CD4-positive, CD25-positive, alpha-beta regulatory T cell (primary cell): ENCODE data around the gene TAS2R8. TPM values are rescaled to one million over a fixed set of nuclear protein-coding genes. Genes with fewer than 3 reads are reported as not detected.
"Not testable (repeated sequence)": the region's sequence is repeated elsewhere in the genome, so short reads cannot be mapped to it uniquely, and the experiment has no call there.

Source experiments
- ATAC-seq, 2 donors: fragments of 150-1000 bp; cut with Tn5 transposase; one replicate each; pipeline ENCODE4 v1.10.0; 2021; ENCODE audit warnings: low read depth in 2 of 2, moderate number of reproducible peaks in 2 of 2, moderate library complexity in 1 of 2
- DNase-seq, 3 donors: peaks; one replicate each; pipeline versions ENCODE4 v3.0.0 to v3.0.0-alpha.2; 2012 to 2022; ENCODE audit warnings: mixed read lengths in 1 of 3
- H3K27ac ChIP-seq: one replicate; pipeline ENCODE4 v1.7.0; 2013; ENCODE audit warnings: mild to moderate bottlenecking, low read length; ENCODE audit not compliant: insufficient read depth, poor library complexity, severe bottlenecking
- H3K27me3 ChIP-seq: one replicate; pipeline ENCODE4 v1.7.0; 2013; ENCODE audit warnings: low read length; ENCODE audit not compliant: control insufficient read depth, insufficient read depth
- H3K36me3 ChIP-seq: one replicate; pipeline ENCODE4 v1.7.0; 2013; ENCODE audit warnings: mild to moderate bottlenecking, low read length, moderate library complexity; ENCODE audit not compliant: control insufficient read depth, insufficient read depth
- H3K4me1 ChIP-seq: 2 replicates; pipeline ENCODE4 v1.7.0; 2013; ENCODE audit warnings: mild to moderate bottlenecking, low read length; ENCODE audit not compliant: insufficient read depth, control insufficient read depth, poor library complexity, severe bottlenecking
- H3K4me3 ChIP-seq: one replicate; pipeline ENCODE4 v1.7.0; 2013; ENCODE audit warnings: low read depth, mild to moderate bottlenecking, low read length, moderate library complexity
- H3K9me3 ChIP-seq, 2 experiments: 1 replicate in 1 of 2; 2 replicates in 1 of 2; pipeline ENCODE4 v1.7.0; 2013; ENCODE audit warnings: low read length in 2 of 2, mild to moderate bottlenecking in 1 of 2, moderate library complexity in 1 of 2; ENCODE audit not compliant: control insufficient read depth in 2 of 2
- H3K27ac Mint-ChIP-seq, 3 donors: one replicate each; pipeline ENCODE4 v1.8.0; 2020 to 2022; ENCODE audit warnings: mild to moderate bottlenecking in 3 of 3, mixed read lengths in 3 of 3, moderate library complexity in 2 of 3
- H3K27me3 Mint-ChIP-seq: one replicate; pipeline ENCODE4 v1.8.0; 2022; ENCODE audit warnings: mild to moderate bottlenecking, mixed read lengths
- H3K36me3 Mint-ChIP-seq: one replicate; pipeline ENCODE4 v1.8.0; 2020; ENCODE audit warnings: mixed read lengths
- H3K4me1 Mint-ChIP-seq, 4 donors: one replicate each; pipeline ENCODE4 v1.8.0; 2020 to 2022; ENCODE audit warnings: mixed read lengths in 4 of 4, mild to moderate bottlenecking in 1 of 4
- H3K4me3 Mint-ChIP-seq, 4 donors: one replicate each; pipeline ENCODE4 v1.8.0; 2020 to 2022; ENCODE audit warnings: mild to moderate bottlenecking in 4 of 4, mixed read lengths in 4 of 4, moderate library complexity in 3 of 4
- H3K9me3 Mint-ChIP-seq, 7 donors: one replicate each; pipeline ENCODE4 v1.8.0; 2020 to 2022; ENCODE audit warnings: mixed read lengths in 7 of 7, mild to moderate bottlenecking in 3 of 7, moderate library complexity in 2 of 7
- polyA plus RNA-seq, 4 donors: library from polyadenylated mRNA; unstranded; fragments of 300-500 nt; fragmentation: Illumina TruSeq; gene quantifications; one replicate each; pipeline ENCODE4 v1.2.3, GENCODE V29; 2021
- total RNA-seq: library from RNA; stranded (reverse); gene quantifications from one replicate; pipeline ENCODE4 v1.2.3, GENCODE V29; 2022

Gene TAS2R8
- total and polyA plus RNA-seq, 5 donors from 2014 or later: not detected

DNA sequence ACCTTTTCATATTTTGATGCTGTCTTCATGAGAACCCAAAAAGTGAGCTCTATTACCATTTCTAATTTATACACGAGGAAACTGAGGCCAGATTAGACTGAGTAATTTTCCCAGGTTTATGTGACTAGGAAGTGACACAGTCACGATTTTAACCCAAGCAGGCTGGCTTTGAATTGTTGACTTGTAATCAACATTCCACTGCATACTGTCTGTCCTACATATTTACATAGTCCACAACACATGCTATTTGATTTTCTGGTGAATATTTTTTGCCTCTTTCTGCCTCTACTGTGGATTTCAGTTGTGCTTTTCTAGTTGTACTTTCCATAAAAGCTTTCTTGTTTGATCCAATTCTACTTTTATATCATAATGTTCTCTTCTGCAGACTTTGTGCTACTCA lies 12.9 kb downstream of the TAS2R8 start:
- DNase-seq (no peak), ATAC-seq (no peak)
- H3K27ac Mint-ChIP-seq: no peak overlapping the region
- peaks cover 17% of the 10 kb centered on the region for H3K27me3 Mint-ChIP-seq
- no peaks in the 10 kb centered on the region for H3K9me3 ChIP-seq
- no peak overlapping the region for H3K27ac ChIP-seq
- H3K4me3 ChIP-seq: no peak overlapping the region
- no peaks in the 10 kb centered on the region for H3K4me1 ChIP-seq
- no peaks in the 10 kb centered on the region for H3K36me3 ChIP-seq
- H3K36me3 Mint-ChIP-seq: no peaks in the 10 kb centered on the region
- H3K27me3 ChIP-seq: peaks cover 3% of the 10 kb centered on the region
- no peak overlapping the region for H3K4me3 Mint-ChIP-seq
- peaks cover 0 to 3% (median 0%) of the 10 kb centered on the region in 7 donors for H3K9me3 Mint-ChIP-seq
- no peaks in the 10 kb centered on the region for H3K4me1 Mint-ChIP-seq

DNA sequence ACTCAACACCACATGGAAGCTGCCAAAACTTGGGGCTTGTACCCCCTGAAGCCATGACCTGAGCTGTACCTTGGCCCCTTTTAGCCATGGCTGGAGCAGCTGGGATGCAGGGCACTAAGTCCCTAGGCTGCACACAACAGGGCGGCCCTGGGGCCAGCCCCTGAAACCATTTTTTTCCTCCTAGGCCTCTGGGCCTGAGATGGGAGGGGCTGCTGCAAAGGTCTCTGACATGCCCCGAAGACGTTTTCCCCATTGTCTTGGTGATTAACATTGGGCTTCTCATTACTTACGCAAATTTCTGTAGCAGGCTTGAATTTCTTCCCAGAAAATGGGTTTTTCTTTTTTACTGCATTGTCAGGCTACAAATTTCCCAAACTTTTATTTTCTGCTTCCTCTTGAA lies 15.3 kb downstream of the TAS2R8 start:
- not testable (repeated sequence) for H3K36me3 ChIP-seq, H3K4me3 ChIP-seq, DNase-seq, H3K36me3 Mint-ChIP-seq, H3K9me3 ChIP-seq, H3K4me1 Mint-ChIP-seq, H3K27me3 Mint-ChIP-seq, H3K9me3 Mint-ChIP-seq, H3K27ac Mint-ChIP-seq, H3K27me3 ChIP-seq, H3K4me3 Mint-ChIP-seq, H3K27ac ChIP-seq, H3K4me1 ChIP-seq, ATAC-seq

DNA sequence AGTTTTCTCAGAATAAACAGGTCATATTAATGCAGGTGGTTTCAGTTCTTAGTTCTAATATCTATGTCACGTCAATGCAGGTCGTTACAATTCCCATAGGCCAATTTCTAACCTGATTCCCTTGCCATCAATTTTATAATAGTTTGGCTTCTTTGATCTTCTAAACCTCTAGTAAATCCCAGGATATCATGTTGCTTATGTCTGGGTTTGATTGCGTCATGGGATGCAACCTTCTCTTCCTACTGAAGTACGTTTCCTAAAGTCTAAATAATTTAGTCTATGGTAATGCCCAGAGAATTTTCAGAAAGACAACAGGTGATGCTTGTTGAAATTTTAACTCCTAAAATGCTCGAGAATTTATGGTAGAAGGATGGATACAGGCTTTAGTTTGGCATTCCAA lies 23.8 kb downstream of the TAS2R8 start:
- Mint-ChIP-seq H3K4me1 (no peaks in the 10 kb centered on the region), H3K27me3 (peaks cover 4% of the 10 kb centered on the region), H3K36me3 (no peaks in the 10 kb centered on the region), H3K27ac (no peak overlapping the region), H3K9me3 (peaks cover 0 to 2% (median 0%) of the 10 kb centered on the region in 7 donors), H3K4me3 (no peak overlapping the region)
- Histone ChIP-seq H3K36me3 (no peaks in the 10 kb centered on the region), H3K9me3 (no peaks in the 10 kb centered on the region), H3K27ac (no peak overlapping the region), H3K27me3 (peaks cover under 1% of the 10 kb centered on the region), H3K4me1 (no peaks in the 10 kb centered on the region), H3K4me3 (no peak overlapping the region)
- no peak for ATAC-seq
- DNase-seq: no peak

DNA sequence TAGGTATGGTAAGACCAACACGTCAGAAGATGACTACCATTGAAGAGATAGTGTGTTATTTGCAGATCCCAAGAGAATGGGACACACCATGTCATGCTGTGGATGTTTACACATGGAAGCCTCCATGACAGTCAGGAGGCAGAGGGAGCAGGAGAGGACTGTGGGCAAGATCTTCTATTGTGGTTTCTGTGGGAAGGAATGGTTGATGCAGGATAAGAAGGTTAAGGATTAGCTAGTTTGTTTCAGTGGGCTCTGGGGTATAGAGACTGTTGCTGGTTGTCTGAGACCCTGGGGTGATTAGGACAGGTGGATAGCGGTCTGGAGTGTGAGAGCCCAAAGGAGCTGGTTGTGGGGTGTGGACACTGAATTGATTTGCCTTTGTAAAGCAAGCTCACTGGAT lies 28.0 kb downstream of the TAS2R8 start:
- H3K4me3 Mint-ChIP-seq: no peak overlapping the region

DNA sequence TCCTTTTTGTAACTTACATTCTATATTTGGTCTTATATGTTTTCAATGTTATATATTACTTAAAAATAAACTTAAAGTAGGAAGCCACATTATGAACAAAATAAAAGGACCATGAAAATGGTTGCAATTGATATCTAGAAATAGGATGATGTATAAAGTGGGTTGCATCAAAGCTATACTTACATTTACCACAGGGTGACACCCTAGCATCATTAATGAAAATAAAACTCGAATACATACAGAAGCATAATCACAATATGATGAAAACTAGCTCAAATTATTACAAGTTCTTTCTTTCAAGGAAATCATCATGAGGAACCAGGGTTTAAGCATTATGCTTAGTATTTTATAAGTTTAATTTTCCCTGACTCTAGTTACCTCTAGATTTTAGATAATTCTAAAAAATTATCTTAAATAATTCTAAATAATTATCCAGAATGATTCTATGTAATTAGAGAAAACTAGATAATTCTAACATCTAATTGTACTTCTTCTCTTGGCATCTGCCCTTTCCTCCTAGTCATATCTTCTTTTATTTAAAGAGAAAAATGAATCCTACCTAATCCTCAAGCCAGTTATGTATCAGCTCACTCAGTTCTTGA lies 35.9 kb downstream of the TAS2R8 start:
- no peaks in the 10 kb centered on the region for H3K36me3 Mint-ChIP-seq
- H3K27me3 ChIP-seq: peaks cover 18% of the 10 kb centered on the region
- H3K4me3 Mint-ChIP-seq: no peak overlapping the region
- H3K9me3 Mint-ChIP-seq: no peaks in the 10 kb centered on the region
- no peaks in the 10 kb centered on the region for H3K36me3 ChIP-seq
- peak in 2 of 3 donors; percentile 42 to 53 for DNase-seq
- no peak overlapping the region for H3K4me3 ChIP-seq
- ATAC-seq: peak in 1 of 2 donors; percentile 56
- no peaks in the 10 kb centered on the region for H3K4me1 ChIP-seq
- H3K27ac Mint-ChIP-seq: no peak overlapping the region
- no peak overlapping the region for H3K27ac ChIP-seq
- H3K27me3 Mint-ChIP-seq: peaks cover 33% of the 10 kb centered on the region
- H3K9me3 ChIP-seq: no peaks in the 10 kb centered on the region
- H3K4me1 Mint-ChIP-seq: no peaks in the 10 kb centered on the region

More for the DNA sequence above, 28.0 kb downstream of the TAS2R8 start:
- Mint-ChIP-seq H3K9me3 (peaks cover 0 to 2% (median 0%) of the 10 kb centered on the region in 7 donors), H3K36me3 (no peaks in the 10 kb centered on the region), H3K27ac (no peak overlapping the region), H3K27me3 (peaks cover 4% of the 10 kb centered on the region), H3K4me1 (no peaks in the 10 kb centered on the region)
- H3K4me3 ChIP-seq: no peak overlapping the region
- H3K4me1 ChIP-seq: no peaks in the 10 kb centered on the region
- H3K27ac ChIP-seq: no peak overlapping the region
- no peaks in the 10 kb centered on the region for H3K9me3 ChIP-seq
- DNase-seq (no peak), ATAC-seq (no peak)
- peaks cover 9% of the 10 kb centered on the region for H3K27me3 ChIP-seq
- H3K36me3 ChIP-seq: no peaks in the 10 kb centered on the region

DNA sequence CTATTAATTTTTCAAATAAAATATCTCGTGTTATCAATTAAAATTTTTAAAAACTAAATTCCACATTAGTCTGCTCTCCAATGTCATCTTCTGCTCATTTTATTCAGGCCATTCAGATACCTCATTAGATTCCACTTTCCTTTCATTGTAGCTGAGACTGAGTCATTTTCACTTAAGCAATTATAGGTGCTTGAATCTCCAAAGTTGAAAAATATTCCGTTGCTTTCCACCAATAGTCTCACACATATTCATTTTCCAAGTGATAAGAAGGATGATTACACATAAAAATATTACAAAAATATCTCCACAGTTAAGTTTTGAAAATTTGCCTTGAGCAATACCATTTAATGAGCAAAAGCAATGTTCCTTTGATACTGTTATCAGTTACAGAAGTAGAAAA lies 47.4 kb downstream of the TAS2R8 start:
- Mint-ChIP-seq H3K4me1 (no peaks in the 10 kb centered on the region), H3K27me3 (peaks cover 31% of the 10 kb centered on the region), H3K4me3 (no peak overlapping the region), H3K36me3 (peaks cover 3% of the 10 kb centered on the region), H3K9me3 (peaks cover 0 to 16% (median 5%) of the 10 kb centered on the region in 7 donors), H3K27ac (no peak overlapping the region)
- Histone ChIP-seq H3K4me3 (no peak overlapping the region), H3K27me3 (no peaks in the 10 kb centered on the region), H3K4me1 (no peaks in the 10 kb centered on the region), H3K9me3 (peaks cover 9 to 17% of the 10 kb centered on the region in 2 experiments), H3K36me3 (no peaks in the 10 kb centered on the region), H3K27ac (no peak overlapping the region)
- ATAC-seq: no peak
- no peak for DNase-seq

DNA sequence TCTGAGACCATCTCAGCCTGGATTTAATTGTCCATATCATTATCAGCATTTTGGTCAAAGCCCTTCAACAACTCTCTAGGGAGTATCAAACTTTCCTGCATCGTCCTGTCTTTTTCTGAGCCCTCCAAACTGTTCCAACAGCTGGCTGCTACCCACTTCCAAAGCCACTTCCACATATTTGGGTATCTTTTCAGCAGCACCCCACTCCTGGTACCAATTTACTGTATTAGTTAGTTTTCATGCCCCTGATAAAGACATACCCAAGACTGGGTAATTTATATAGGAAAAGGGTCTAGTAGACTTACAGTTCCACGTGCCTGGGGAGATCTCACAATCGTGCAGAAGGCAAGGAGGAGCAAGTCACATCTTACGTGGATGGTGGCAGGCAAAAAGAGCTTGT lies 50.9 kb downstream of the TAS2R8 start:
- Mint-ChIP-seq H3K4me1 (no peaks in the 10 kb centered on the region), H3K27me3 (peaks cover 32% of the 10 kb centered on the region), H3K36me3 (peaks cover 3% of the 10 kb centered on the region), H3K9me3 (peaks cover 0 to 19% (median 5%) of the 10 kb centered on the region in 7 donors), H3K4me3 (no peak overlapping the region), H3K27ac (no peak overlapping the region)
- Histone ChIP-seq H3K9me3 (peaks cover 9 to 17% of the 10 kb centered on the region in 2 experiments), H3K27ac (no peak overlapping the region), H3K4me1 (no peaks in the 10 kb centered on the region), H3K36me3 (no peaks in the 10 kb centered on the region), H3K27me3 (no peaks in the 10 kb centered on the region), H3K4me3 (no peak overlapping the region)
- DNase-seq: no peak
- ATAC-seq: no peak
